Ovary (tissue), 9 donors: ENCODE data around the gene MOGAT3. TPM values are rescaled to one million over a fixed set of nuclear protein-coding genes. Genes with fewer than 3 reads are reported as not detected.

Experiments used
- DNase-seq, 5 donors: peaks; one replicate each; pipeline ENCODE4 v3.0.0-alpha.2; 2019 to 2020
- H3K27ac ChIP-seq, 2 donors: fragments of 200-600 bp; one replicate each; pipeline versions ENCODE4 v1.5.1 to v1.8.0; 2019 to 2022
- H3K27me3 ChIP-seq: fragments of 200-600 bp; one replicate; pipeline ENCODE4 v1.8.0; 2022
- H3K36me3 ChIP-seq: fragments of 200-600 bp; sonication (generic); one replicate; pipeline ENCODE4 v1.5.1; 2019
- H3K4me1 ChIP-seq: one replicate; pipeline ENCODE4 v1.8.1; 2013; ENCODE audit warnings: mild to moderate bottlenecking, moderate library complexity; ENCODE audit not compliant: insufficient read depth
- H3K4me3 ChIP-seq: fragments of 200-600 bp; sonication (generic); one replicate; pipeline ENCODE4 v1.5.1; 2017
- H3K9me3 ChIP-seq, 2 donors: fragments of 200-600 bp in 1 of 2; sonication (generic) in 1 of 2; one replicate each; pipeline versions ENCODE4 v1.5.1 to v1.8.1; 2013 to 2019; ENCODE audit warnings: mild to moderate bottlenecking in 1 of 2, moderate library complexity in 1 of 2
- EP300 ChIP-seq: sonication (generic); formaldehyde crosslinking; IDR thresholded peaks from one replicate; pipeline ENCODE4 v1.6.1; 2017; ENCODE audit warnings: antibody characterized with exemption
- POLR2A ChIP-seq: fragments of 450-650 bp; IDR thresholded peaks from one replicate; pipeline ENCODE4 v1.6.1; 2017; ENCODE audit warnings: antibody characterized with exemption, mild to moderate bottlenecking, moderate library complexity
- WGBS, 3 donors: extraction: QIAGEN DNeasy Blood & Tissue Kit in 1 of 3; methylation state at CpG; one replicate each; pipeline versions ENCODE4 v1.1.5 to v1.1.7; 2013 to 2017; 5-methylcytosine and 5-hydroxymethylcytosine counted together
- intact Hi-C, 4 donors: fragments of 100-400 bp; cut with DNase I; formaldehyde crosslinking; loops; one replicate each; pipeline versions ENCODE4 v1.11.0 to v1.15.1; 2022 to 2023
- polyA plus RNA-seq, 2 donors: library from polyadenylated mRNA; stranded (reverse); fragments of 200-250 nt in 1 of 2; fragments of 350-450 nt in 1 of 2; fragmentation: Illumina TruSeq in 1 of 2; extraction: RNeasy Lipid Tissue Mini Kit (QIAGEN cat#74804) in 1 of 2; gene quantifications; one replicate each; pipeline ENCODE4 v1.2.3, GENCODE V29; 2013 to 2014
- total RNA-seq, 7 donors: library from RNA; depleted of rRNA in 2 of 7; stranded (reverse); fragments of >200 nt in 2 of 7; fragmentation: NEBNext Ultra II Directional in 3 of 7; extraction: Animal tissue kit (Norgen Biotek cat#: 25700) in 3 of 7; gene quantifications; one replicate each; pipeline versions ENCODE4 v1.1.0 to v1.2.4, GENCODE V29; 2016 to 2023
- TF ChIP-seq, protein P1 (sequence below), 3 donors: fragments of 450-650 bp in 2 of 3; fragments of 200-600 bp in 1 of 3; IDR thresholded peaks; one replicate each; pipeline versions ENCODE4 v1.5.1 to v1.8.0; 2016 to 2022; ENCODE audit warnings: antibody characterized with exemption in 3 of 3, mild to moderate bottlenecking in 1 of 3
- donor health status: DM: no; HTN: no; CAD: no; lungs with moderate emphysema.
- donor health status: DM: no; HTN: no; CAD: no.
- donor health status: Bipolar disorder and iron deficiency.
- donor health status: DM: yes; HTN: yes; CAD: no.
- donor health status: DM: no; HTN: no; CAD: no.
- donor health status: DM: yes; HTN: yes; CAD: no.

The MOGAT3 gene
- total and polyA plus RNA-seq, 9 donors = 0.24 TPM; not detected in 8

- intact Hi-C loops = loop anchor here in 2 of 4 donors (10.0 kb wide), 2 partner anchors 105 to 265 kb away; partner anchors contain the start of gene ACHE (in 1 of the 2)
- DNase-seq = no peak
- WGBS, 3 donors = 72 to 82% (median 78%) methylated on average over 31 of the region's 31 CpGs
These were observed 40.9 kb downstream of the MOGAT3 start for GRCh38 chr7:101159696-101160674.

GRCh38 chr7:101156866-101157589 is 43.8 kb downstream of the MOGAT3 start:
- no peaks in the 10 kb centered on the region for H3K9me3 ChIP-seq
- H3K27me3 ChIP-seq = no peaks in the 10 kb centered on the region
- H3K27ac ChIP-seq = no peak overlapping the region
- intact Hi-C loops = no loop called here
- WGBS, 3 donors = 87 to 90% (median 88%) methylated on average over 14 of the region's 14 CpGs
- H3K36me3 ChIP-seq = no peaks in the 10 kb centered on the region
- peaks cover 10% of the 10 kb centered on the region for H3K4me1 ChIP-seq
- DNase-seq = no peak
- TF ChIP-seq POLR2A (no peak), EP300 (no peak)
- TF ChIP-seq, protein P1, sequence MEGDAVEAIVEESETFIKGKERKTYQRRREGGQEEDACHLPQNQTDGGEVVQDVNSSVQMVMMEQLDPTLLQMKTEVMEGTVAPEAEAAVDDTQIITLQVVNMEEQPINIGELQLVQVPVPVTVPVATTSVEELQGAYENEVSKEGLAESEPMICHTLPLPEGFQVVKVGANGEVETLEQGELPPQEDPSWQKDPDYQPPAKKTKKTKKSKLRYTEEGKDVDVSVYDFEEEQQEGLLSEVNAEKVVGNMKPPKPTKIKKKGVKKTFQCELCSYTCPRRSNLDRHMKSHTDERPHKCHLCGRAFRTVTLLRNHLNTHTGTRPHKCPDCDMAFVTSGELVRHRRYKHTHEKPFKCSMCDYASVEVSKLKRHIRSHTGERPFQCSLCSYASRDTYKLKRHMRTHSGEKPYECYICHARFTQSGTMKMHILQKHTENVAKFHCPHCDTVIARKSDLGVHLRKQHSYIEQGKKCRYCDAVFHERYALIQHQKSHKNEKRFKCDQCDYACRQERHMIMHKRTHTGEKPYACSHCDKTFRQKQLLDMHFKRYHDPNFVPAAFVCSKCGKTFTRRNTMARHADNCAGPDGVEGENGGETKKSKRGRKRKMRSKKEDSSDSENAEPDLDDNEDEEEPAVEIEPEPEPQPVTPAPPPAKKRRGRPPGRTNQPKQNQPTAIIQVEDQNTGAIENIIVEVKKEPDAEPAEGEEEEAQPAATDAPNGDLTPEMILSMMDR (IDR thresholded peaks at IDR 0.05) = no peak
- no peak overlapping the region for H3K4me3 ChIP-seq

More at GRCh38 chr7:101159696-101160674, 40.9 kb downstream of the MOGAT3 start:
- Histone ChIP-seq H3K9me3 (no peaks in the 10 kb centered on the region), H3K4me3 (no peak overlapping the region), H3K27me3 (no peaks in the 10 kb centered on the region), H3K27ac (no peak overlapping the region), H3K36me3 (no peaks in the 10 kb centered on the region), H3K4me1 (peaks cover 17% of the 10 kb centered on the region)
- TF ChIP-seq, protein P1 (IDR thresholded peaks at IDR 0.05) = no peak
- TF ChIP-seq EP300 = no peak
- TF ChIP-seq POLR2A = no peak

- no peaks in the 10 kb centered on the region for H3K36me3 ChIP-seq
- no peak for DNase-seq
- intact Hi-C loops = no loop called here
- WGBS, 3 donors = 73% methylated on average over 6 of the region's 6 CpGs
- no peaks in the 10 kb centered on the region for H3K9me3 ChIP-seq
- H3K4me3 ChIP-seq = no peak overlapping the region
- TF ChIP-seq, protein P1 (IDR thresholded peaks at IDR 0.05) = no peak
- TF ChIP-seq EP300 (no peak), POLR2A (no peak)
- no peaks in the 10 kb centered on the region for H3K27me3 ChIP-seq
- H3K27ac ChIP-seq = no peak overlapping the region
- H3K4me1 ChIP-seq = peaks cover 10% of the 10 kb centered on the region
These were observed 44.6 kb downstream of the MOGAT3 start for GRCh38 chr7:101156277-101156676.

DNA sequence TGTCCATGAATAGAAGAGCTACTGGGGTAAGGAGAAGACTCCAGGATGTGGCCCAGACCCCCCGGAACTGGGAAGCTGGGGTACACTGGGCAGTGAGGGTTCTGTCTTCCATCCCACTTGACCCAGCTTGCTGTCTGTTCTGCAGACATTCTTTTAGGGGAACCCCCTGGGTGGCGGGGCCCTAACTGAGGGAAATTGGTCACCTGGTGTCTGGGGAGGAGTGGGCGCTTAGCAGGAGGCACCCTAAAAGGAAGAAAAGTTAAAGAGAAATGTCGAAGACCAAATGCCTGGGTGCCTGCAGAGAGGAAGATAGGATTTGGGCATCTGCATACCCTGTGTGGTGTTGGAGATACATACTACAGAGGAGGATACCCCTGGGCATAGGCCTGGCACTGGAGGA is 45.5 kb downstream of the MOGAT3 start:
- Histone ChIP-seq H3K27ac (no peak overlapping the region), H3K9me3 (no peaks in the 10 kb centered on the region), H3K36me3 (no peaks in the 10 kb centered on the region), H3K4me1 (peaks cover 10% of the 10 kb centered on the region), H3K4me3 (peak overlapping the region; percentile 63), H3K27me3 (no peaks in the 10 kb centered on the region)
- TF ChIP-seq EP300 (no peak), POLR2A (no peak)
- TF ChIP-seq, protein P1 (IDR thresholded peaks at IDR 0.05) = no peak
- DNase-seq = no peak
- intact Hi-C loops = no loop called here
- 46 to 57% (median 46%) methylated on average over 4 of the region's 4 CpGs for WGBS, 3 donors
